ENCODE measurements around the gene CHCHD4. TPM values are rescaled to one million over a fixed set of nuclear protein-coding genes. Genes with fewer than 3 reads are reported as not detected.

Gene CHCHD4
- total and polyA plus RNA-seq, 10 of the 15 experiments (the other 5 are each of a cell fraction or from before 2014, with no cell fraction given): 21.0 to 46.8 (median 29.0) TPM

DNA sequence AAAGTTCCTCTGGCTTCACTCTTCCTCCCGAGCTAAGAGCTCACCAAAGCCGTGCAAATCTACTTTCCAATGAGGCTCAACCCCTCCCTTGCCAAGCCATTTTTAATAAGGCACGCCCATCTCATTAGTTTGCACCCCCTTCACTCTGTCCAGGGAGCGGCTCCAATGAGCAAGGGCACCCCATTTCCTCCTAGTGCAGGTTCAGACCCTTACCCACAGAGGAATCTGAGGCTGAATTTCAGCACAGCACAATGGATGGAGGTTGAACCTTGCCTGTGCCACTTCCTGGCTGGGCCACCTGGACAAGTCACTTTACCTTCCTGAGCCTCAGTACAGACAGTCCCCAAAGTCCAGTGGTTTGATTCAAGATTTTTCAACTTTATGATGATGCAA, 28.3 kb upstream of the CHCHD4 start:
- H3K27ac ChIP-seq (ENCODE audit: control insufficient read depth, insufficient read depth): no peak overlapping the region
- no peaks in the 10 kb centered on the region for H3K79me2 ChIP-seq (ENCODE audit: control insufficient read depth, insufficient read depth, low read length)
- 96% methylated on average over 4 of the region's 4 CpGs for WGBS (ENCODE audit: insufficient coverage, insufficient replicate concordance, low lambda C conversion rate, missing lambda C conversion rate)
- no peak for DNase-seq (ENCODE audit: low read depth, low spot score)
- ChIA-PET SMC1A (ENCODE audit: uncharacterized antibody, unreplicated experiment) (interaction anchor here (1.2 kb wide), 1 partner anchor 26 kb away, joined by 3 read pairs; the partner anchor contains the start of genes LSM3 and XPC), POLR2A (interaction anchor here (0.5 kb wide), 1 partner anchor 374 kb away, joined by 5 read pairs; no protein-coding TSS in a partner anchor), RAD21 (ENCODE audit: unreplicated experiment) (no interaction called here), CTCF (interaction anchor here (1.0 kb wide), 1 partner anchor 22 kb away, joined by 5 read pairs; no protein-coding TSS in a partner anchor)
- in situ Hi-C loops (cut with MboI) (no loop called here), intact Hi-C loops (cut with micrococcal nuclease; ENCODE audit: unreplicated experiment) (no loop called here)
- TF ChIP-seq CBX5 (IDR thresholded peaks at IDR 0.05; ENCODE audit: low read depth) (no peak), SIX5 (IDR thresholded peaks at IDR 0.05; ENCODE audit: low read depth, low read length, severe bottlenecking) (no peak), TCF3 (IDR thresholded peaks at IDR 0.05; ENCODE audit: borderline replicate concordance, insufficient read depth, low read depth, low read length) (no peak), EZH2 (IDR thresholded peaks at IDR 0.05; ENCODE audit: borderline replicate concordance, control insufficient read depth, low read depth, low read length) (no peak)
- TF ChIP-seq, protein P1, sequence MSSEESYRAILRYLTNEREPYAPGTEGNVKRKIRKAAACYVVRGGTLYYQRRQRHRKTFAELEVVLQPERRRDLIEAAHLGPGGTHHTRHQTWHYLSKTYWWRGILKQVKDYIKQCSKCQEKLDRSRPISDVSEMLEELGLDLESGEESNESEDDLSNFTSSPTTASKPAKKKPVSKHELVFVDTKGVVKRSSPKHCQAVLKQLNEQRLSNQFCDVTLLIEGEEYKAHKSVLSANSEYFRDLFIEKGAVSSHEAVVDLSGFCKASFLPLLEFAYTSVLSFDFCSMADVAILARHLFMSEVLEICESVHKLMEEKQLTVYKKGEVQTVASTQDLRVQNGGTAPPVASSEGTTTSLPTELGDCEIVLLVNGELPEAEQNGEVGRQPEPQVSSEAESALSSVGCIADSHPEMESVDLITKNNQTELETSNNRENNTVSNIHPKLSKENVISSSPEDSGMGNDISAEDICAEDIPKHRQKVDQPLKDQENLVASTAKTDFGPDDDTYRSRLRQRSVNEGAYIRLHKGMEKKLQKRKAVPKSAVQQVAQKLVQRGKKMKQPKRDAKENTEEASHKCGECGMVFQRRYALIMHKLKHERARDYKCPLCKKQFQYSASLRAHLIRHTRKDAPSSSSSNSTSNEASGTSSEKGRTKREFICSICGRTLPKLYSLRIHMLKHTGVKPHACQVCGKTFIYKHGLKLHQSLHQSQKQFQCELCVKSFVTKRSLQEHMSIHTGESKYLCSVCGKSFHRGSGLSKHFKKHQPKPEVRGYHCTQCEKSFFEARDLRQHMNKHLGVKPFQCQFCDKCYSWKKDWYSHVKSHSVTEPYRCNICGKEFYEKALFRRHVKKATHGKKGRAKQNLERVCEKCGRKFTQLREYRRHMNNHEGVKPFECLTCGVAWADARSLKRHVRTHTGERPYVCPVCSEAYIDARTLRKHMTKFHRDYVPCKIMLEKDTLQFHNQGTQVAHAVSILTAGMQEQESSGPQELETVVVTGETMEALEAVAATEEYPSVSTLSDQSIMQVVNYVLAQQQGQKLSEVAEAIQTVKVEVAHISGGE (CRISPR knock-in tag; IDR thresholded peaks at IDR 0.05): no peak
- TF ChIP-seq, protein P2, sequence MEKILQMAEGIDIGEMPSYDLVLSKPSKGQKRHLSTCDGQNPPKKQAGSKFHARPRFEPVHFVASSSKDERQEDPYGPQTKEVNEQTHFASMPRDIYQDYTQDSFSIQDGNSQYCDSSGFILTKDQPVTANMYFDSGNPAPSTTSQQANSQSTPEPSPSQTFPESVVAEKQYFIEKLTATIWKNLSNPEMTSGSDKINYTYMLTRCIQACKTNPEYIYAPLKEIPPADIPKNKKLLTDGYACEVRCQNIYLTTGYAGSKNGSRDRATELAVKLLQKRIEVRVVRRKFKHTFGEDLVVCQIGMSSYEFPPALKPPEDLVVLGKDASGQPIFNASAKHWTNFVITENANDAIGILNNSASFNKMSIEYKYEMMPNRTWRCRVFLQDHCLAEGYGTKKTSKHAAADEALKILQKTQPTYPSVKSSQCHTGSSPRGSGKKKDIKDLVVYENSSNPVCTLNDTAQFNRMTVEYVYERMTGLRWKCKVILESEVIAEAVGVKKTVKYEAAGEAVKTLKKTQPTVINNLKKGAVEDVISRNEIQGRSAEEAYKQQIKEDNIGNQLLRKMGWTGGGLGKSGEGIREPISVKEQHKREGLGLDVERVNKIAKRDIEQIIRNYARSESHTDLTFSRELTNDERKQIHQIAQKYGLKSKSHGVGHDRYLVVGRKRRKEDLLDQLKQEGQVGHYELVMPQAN (conservative IDR thresholded peaks at IDR 0.05): no peak
- TF ChIP-seq, protein P3, sequence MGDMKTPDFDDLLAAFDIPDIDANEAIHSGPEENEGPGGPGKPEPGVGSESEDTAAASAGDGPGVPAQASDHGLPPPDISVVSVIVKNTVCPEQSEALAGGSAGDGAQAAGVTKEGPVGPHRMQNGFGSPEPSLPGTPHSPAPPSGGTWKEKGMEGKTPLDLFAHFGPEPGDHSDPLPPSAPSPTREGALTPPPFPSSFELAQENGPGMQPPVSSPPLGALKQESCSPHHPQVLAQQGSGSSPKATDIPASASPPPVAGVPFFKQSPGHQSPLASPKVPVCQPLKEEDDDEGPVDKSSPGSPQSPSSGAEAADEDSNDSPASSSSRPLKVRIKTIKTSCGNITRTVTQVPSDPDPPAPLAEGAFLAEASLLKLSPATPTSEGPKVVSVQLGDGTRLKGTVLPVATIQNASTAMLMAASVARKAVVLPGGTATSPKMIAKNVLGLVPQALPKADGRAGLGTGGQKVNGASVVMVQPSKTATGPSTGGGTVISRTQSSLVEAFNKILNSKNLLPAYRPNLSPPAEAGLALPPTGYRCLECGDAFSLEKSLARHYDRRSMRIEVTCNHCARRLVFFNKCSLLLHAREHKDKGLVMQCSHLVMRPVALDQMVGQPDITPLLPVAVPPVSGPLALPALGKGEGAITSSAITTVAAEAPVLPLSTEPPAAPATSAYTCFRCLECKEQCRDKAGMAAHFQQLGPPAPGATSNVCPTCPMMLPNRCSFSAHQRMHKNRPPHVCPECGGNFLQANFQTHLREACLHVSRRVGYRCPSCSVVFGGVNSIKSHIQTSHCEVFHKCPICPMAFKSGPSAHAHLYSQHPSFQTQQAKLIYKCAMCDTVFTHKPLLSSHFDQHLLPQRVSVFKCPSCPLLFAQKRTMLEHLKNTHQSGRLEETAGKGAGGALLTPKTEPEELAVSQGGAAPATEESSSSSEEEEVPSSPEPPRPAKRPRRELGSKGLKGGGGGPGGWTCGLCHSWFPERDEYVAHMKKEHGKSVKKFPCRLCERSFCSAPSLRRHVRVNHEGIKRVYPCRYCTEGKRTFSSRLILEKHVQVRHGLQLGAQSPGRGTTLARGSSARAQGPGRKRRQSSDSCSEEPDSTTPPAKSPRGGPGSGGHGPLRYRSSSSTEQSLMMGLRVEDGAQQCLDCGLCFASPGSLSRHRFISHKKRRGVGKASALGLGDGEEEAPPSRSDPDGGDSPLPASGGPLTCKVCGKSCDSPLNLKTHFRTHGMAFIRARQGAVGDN (IDR thresholded peaks at IDR 0.05): no peak
- no peak for ATAC-seq
- no peaks in the 10 kb centered on the region for H4K20me1 ChIP-seq (ENCODE audit: control insufficient read depth, insufficient read depth)
- no peak overlapping the region for H3K9ac ChIP-seq (ENCODE audit: control insufficient read depth, insufficient read depth, low read length)
- H3K4me1 ChIP-seq (ENCODE audit: control insufficient read depth, insufficient read depth, low read length): no peaks in the 10 kb centered on the region
- H3K36me3 ChIP-seq (ENCODE audit: control insufficient read depth in 2 of 2, insufficient read depth in 2 of 2, low read length in 1 of 2): peaks cover 9 to 32% of the 10 kb centered on the region in 2 experiments
- H3K9me3 ChIP-seq (replicated peaks; ENCODE audit: control insufficient read depth, insufficient read depth, low read length): no peaks in the 10 kb centered on the region
- BruUV-seq (replicated peaks): no TSS peak
- no peak overlapping the region for H3K4me3 ChIP-seq
- no peak overlapping the region for H2AFZ ChIP-seq (ENCODE audit: control insufficient read depth, low read depth, low read length)
- no peaks in the 10 kb centered on the region for H3K27me3 ChIP-seq (replicated peaks in 1 of 2; ENCODE audit: control insufficient read depth in 2 of 2, insufficient read depth in 2 of 2, low read length in 1 of 2)
- no peak overlapping the region for H3K4me2 ChIP-seq (ENCODE audit: control insufficient read depth, insufficient read depth)
- FAIRE-seq: no peak

Measured in GM12878 (cell line).